ENCODE results near the gene LYST.

The LYST gene

GRCh38 chr1:235887676-235888075 lies 21.0 kb upstream of the LYST start:
- no peak for DNase-seq

GRCh38 chr1:235885655-235886262 lies 19.1 kb upstream of the LYST start:
- no peak for DNase-seq

GRCh38 chr1:235883261-235883927 lies 16.7 kb upstream of the LYST start:
- no peak for DNase-seq

GRCh38 chr1:235882816-235883215 lies 16.1 kb upstream of the LYST start:
- no peak for DNase-seq

- no peak for DNase-seq
These were observed 15.4 kb upstream of the LYST start for GRCh38 chr1:235881930-235882700.

GRCh38 chr1:235878082-235878811 lies 11.5 kb upstream of the LYST start:
- no peak for DNase-seq

- no peak for DNase-seq
These were observed 9.7 kb upstream of the LYST start for GRCh38 chr1:235876402-235876841.

- DNase-seq: no peak
These were observed 8.4 kb upstream of the LYST start for GRCh38 chr1:235875036-235875597.

- DNase-seq: no peak
These were observed 7.6 kb upstream of the LYST start for GRCh38 chr1:235874261-235874660.

- no peak for DNase-seq
These were observed 6.9 kb upstream of the LYST start for GRCh38 chr1:235873571-235873970.

GRCh38 chr1:235873045-235873444 lies 6.3 kb upstream of the LYST start:
- DNase-seq: no peak

- DNase-seq: no peak
These were observed 5.6 kb upstream of the LYST start for GRCh38 chr1:235872270-235872669.

GRCh38 chr1:235867903-235868469 lies 1.3 kb upstream of the LYST start:
- DNase-seq: peak; percentile 64

- peak; percentile 79 for DNase-seq
These were observed 473 bp upstream of the LYST start for GRCh38 chr1:235866913-235867845.

GRCh38 chr1:235865565-235866204 lies 1.0 kb downstream of the LYST start:
- no peak for DNase-seq

- DNase-seq: peak; percentile 28
These were observed 1.7 kb downstream of the LYST start for GRCh38 chr1:235864931-235865525.

GRCh38 chr1:235864469-235864868 lies 2.2 kb downstream of the LYST start:
- DNase-seq: no peak

GRCh38 chr1:235863699-235864093 lies 3.0 kb downstream of the LYST start:
- DNase-seq: no peak

- DNase-seq: no peak
These were observed 4.8 kb downstream of the LYST start for GRCh38 chr1:235861857-235862256.

GRCh38 chr1:235860829-235861228 lies 5.9 kb downstream of the LYST start:
- no peak for DNase-seq

GRCh38 chr1:235859789-235860188 lies 6.9 kb downstream of the LYST start:
- DNase-seq: no peak

Measured in GF-D8 (cell line).